NOMO-1 (cell line): ENCODE measurements around the gene MRGPRF.
A peak's percentile ranks its signal among the peaks of the same experiment; 100 is the strongest.

ENCODE experiments used
- DNase-seq, 2 experiments: peaks; one replicate each; lab custom pipeline; 2025; ENCODE audit not compliant: unreplicated experiment in 2 of 2; lab: John Stamatoyannopoulos, UW

MRGPRF gene

DNA sequence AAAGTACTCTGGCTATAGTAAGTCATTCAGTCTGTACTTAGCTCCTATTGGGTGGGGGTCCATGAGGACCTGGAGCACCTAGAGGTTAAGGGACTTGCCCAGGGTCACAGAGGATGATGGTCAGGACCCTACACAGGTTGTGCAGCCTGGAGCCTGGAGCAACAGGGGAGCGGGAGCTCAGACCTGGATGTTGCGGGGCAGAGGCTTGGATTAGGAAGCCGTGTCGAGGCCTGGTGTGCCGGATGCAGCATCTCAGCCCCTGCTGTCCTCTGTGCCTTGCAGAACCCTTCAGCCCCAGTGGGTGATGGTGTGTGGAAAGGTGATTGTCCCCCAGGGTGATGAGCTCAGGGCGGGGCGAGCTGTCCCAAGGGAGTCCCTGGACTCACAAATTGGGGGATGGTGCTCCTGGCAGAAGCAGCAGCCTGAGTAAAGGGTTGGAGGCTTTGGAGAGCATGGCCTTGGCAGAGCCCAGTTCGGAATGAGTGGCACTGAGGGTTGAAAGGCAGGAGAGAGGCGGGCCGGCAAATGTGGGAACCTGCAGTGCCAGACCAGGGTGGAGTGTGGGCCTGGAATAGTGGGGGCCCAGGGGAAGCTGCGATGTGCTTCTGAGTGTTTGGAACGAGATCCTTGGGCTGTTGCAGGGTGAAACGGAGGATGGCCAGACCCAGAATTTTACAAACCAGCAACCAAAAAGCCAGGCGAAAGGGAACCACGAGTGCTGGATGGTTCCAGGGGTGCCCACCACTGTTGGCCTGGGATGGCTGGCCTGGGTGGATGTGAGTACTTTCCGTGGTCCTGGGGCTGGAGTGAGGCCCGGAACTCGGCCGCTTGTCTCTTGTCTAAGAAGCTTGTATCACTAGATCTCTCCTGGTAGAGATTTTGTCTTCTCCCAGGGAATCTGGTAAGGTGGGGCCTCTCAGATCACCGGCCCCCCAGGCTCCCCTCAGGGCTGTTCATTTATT, 38.6 kb upstream of the MRGPRF start:
- DNase-seq: no peak

- no peak for DNase-seq
These were observed 37.7 kb upstream of the MRGPRF start for GRCh38 chr11:69050592-69051380.

- peak; percentile 19 to 45 for DNase-seq
These were observed 36.4 kb upstream of the MRGPRF start for GRCh38 chr11:69049490-69049867.

- DNase-seq: peak; percentile 91 to 92
These were observed 35.8 kb upstream of the MRGPRF start, which contains the start of gene TPCN2 for GRCh38 chr11:69048694-69049489. Gene TPCN2 (plus strand): TSS chr11:69048932. CDS start chr11:69048998, 66 bp downstream.

- peak in 1 of 2 experiments; percentile 42 for DNase-seq
These were observed 35.1 kb upstream of the MRGPRF start for GRCh38 chr11:69048031-69048693.

- DNase-seq: peak in 1 of 2 experiments; percentile 28
These were observed 31.3 kb upstream of the MRGPRF start for GRCh38 chr11:69044111-69045013.

DNA sequence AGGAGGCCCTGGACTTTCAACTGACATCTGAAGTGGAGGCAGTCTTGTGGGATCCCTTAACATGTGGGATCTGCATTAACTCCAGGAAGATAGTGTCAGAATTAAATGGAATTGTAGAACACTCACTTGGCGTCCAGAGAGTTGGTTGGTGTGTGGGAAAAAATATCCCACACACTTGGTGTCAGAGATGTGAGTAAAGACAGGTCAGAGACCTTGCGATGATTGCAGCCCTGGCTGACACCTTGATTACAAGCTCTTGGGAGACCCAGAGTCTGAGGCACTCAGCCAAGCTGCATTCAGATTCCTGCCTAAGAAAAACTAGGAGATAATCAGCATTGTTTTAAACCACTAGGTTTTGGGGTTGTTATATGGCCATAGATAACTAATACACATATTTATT, 28.5 kb upstream of the MRGPRF start:
- DNase-seq: no peak

GRCh38 chr11:69040581-69041260, 27.7 kb upstream of the MRGPRF start:
- DNase-seq: no peak

DNA sequence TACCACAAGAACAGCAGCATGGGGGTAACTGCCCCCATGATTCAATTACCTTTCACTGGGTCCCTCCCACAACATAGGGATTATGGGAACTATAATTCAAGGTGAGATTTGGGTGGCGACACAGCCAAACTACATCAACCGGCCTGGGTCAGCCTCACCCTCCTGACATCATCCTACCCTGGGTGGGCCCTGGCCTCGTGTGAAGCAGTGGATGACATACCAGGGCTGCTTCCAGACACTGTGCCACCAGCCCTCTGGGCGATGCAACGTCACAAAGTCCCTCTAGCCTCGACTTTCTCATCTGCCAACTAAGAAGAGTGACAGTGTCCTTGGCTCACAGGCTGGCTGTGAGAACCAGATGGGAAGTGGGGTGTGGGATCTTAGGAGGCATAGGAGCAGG, 27.0 kb upstream of the MRGPRF start:
- no peak for DNase-seq

DNA sequence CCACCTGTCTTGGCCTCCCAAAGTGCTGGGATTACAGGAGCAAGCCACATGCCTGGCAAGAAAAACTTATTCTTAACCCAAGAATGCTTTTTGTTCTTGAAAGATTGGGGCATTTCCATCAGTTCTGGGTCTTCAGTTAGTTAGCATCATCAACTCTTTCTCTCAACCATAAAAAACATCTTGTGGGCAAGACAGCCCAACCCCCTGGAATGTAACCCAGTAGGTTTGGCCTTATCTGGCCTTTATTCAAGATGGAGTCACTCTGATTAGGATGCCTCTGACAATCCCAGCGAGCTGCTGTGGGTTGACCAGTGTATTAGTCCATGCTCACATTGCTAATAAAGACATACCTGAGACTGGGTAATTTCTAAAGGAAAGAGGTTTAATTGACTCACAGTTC, 26.5 kb upstream of the MRGPRF start:
- no peak for DNase-seq

- DNase-seq: no peak
These were observed 24.5 kb upstream of the MRGPRF start for GRCh38 chr11:69037544-69037943.

- no peak for DNase-seq
These were observed 24.0 kb upstream of the MRGPRF start for GRCh38 chr11:69037074-69037473.

DNA sequence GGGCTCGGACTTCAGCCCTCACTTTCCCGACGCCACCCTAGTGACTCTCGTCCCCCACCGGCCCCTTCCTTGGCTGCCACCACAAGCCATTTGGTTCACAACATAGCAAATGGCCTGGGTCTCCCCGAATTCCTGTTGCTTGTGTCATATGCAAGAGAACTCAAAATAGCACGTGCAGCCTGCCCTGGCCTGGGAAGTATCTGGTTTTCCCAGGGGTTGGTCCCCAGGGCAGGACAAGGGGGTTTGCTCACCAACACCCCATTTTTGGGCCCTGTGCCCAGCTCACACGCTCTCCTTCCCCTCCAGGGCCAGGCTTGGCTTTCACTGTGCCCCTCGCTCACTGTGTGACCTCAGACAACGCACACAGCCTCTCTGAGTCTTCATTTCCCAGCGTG, 22.9 kb upstream of the MRGPRF start:
- DNase-seq: no peak

- no peak for DNase-seq
These were observed 22.3 kb upstream of the MRGPRF start for GRCh38 chr11:69035150-69035945.

GRCh38 chr11:69034123-69034867, 21.2 kb upstream of the MRGPRF start:
- DNase-seq: no peak

DNA sequence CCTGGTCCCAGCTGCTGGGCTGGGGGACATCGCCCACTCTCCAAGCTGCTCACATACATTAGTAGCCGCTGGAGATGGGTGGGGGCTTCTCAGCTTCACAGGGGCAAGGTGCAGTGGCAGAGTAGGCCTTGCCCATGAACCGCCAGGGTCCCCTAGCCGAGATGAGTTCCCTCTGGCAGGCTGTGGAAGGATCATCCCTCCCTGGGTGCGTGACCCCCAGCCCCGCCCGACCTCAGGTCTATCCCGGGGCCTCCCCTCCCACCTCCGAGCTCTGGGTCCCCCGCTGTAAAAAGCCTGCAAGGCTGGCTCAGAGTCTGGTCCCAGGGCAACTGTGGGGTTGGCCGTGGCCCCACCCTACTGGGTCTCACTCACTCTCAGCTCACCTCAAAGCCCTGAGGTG, 20.4 kb upstream of the MRGPRF start:
- no peak for DNase-seq

DNA sequence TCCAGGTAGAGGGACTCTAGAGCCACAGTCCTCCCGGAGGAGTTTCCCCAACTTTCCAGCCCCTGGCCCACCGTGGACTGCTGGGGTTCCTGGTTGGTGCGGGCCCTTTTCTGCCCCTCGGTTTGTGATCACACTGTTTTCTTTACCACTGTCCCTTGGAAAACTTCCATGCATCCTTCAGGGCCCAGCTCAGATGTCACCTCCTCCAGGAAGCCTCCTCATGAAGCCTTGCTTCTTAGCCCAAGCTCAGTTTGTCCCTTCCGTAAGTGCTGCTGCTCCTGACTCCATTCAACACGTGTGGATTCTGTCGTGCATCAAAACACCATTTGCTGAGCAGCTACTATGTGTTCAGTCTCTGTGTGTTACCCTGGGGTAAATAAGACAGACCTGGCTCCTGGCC, 19.8 kb upstream of the MRGPRF start:
- no peak for DNase-seq
